ENCODE data around the gene RIMS4.

GRCh38 chr20:44850837-44851236 lies 40.5 kb upstream of the RIMS4 start:
- no peak for TF ChIP-seq POLR2A (IDR thresholded peaks at IDR 0.05; ENCODE audit: low read length)
- no peak for TF ChIP-seq GATA1 (IDR thresholded peaks at IDR 0.05; ENCODE audit: low read depth, low read length)
